ENCODE results near the gene FTSJ3. TPM values are rescaled to one million over a fixed set of nuclear protein-coding genes. Genes with fewer than 3 reads are reported as not detected.

Gene FTSJ3
- total RNA-seq, 1 donor from 2014 or later = 49.9 TPM

DNA sequence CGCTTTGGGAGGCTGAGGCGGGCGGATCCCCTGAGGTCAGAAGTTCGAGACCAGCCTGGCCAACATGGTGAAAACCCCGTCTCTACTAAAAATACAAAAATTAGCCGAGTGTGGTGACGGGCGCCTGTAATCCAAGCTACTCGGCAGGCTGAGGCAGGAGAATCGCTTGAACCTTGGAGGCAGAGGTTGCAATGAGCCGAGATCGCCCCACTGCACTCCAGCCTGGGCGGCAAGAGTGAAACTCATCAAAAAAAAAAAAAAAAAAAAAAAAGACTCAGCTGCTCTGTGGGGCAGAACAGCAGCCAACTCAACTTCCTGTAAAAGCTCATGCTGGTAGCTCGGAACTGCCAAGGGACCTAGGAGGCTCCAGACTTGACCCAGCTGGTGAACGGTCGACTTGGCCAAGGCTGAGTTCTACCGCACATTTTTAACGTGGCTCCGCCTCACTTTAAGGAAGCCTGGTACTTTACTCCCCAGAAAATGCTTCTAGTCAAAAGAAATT, 16.0 kb upstream of the FTSJ3 start:
- peak; percentile 70 for DNase-seq (ENCODE audit: low read depth)

DNA sequence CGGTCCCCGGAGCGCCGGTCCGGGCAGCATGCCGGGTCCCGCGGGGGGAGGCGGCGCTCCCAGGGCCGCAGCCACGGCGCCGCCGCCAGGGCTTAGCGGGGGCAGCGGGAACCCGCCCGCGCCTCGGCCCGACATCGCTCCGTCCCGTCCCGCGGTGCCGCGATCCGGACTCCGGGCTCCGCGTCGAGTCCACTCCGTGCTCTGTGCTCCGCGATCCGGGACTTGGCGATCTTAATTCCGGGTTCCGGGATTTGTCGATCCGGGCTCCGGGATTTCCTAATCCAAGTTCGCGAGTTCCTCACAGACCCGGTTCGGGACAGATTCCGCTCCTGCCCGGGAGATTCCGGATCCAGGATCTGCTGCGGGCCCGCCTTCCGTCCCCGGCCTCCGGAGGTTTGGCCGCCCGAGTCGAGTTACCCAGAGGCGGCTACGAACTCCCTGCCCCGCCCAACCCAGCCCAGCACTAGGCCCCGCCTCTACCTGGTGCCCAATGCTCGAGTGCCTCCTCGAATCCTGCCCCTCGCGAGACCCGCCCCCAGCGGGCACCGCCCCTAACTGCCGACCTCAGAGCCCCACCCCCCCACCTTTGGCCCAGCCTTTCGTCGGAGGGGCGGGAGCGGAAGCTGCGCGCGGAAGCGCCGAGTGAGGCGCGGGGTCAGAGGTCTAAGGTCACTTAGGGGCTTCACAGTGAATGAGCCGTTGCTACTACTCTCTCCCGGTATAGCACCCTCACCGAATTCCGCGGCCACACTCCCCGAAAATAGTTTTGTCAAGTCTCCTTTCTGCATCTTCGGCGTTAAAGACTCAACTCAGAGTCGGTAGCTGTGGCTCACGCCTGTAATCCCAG, 15.3 kb upstream of the FTSJ3 start, which contains the start of gene SMARCD2:
SMARCD2 (minus strand) TSS at position 146 of the 847 bp plus-strand sequence; CDS start at position 135, 11 bp downstream.
- peak; percentile 99 for DNase-seq (ENCODE audit: low read depth)

DNA sequence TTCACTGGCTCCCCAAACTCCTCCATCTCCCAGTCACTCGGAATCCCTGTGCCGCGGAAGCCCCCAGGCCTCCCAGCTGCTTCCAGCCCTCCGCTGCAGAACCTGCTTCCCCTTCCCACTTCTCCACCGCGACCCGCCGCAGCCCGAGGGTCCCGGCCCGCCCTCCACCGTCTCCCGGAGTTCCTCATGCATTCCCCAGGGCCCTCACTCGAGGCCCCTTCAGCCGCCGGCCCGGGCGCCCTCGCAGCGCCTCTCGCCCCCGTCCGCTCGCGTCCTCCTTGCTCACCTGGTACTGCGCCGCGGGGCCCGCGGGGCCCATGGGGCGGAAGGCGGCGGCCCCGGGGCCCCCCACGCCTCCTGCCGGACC, 14.7 kb upstream of the FTSJ3 start:
- no peak for DNase-seq (ENCODE audit: low read depth)

DNA sequence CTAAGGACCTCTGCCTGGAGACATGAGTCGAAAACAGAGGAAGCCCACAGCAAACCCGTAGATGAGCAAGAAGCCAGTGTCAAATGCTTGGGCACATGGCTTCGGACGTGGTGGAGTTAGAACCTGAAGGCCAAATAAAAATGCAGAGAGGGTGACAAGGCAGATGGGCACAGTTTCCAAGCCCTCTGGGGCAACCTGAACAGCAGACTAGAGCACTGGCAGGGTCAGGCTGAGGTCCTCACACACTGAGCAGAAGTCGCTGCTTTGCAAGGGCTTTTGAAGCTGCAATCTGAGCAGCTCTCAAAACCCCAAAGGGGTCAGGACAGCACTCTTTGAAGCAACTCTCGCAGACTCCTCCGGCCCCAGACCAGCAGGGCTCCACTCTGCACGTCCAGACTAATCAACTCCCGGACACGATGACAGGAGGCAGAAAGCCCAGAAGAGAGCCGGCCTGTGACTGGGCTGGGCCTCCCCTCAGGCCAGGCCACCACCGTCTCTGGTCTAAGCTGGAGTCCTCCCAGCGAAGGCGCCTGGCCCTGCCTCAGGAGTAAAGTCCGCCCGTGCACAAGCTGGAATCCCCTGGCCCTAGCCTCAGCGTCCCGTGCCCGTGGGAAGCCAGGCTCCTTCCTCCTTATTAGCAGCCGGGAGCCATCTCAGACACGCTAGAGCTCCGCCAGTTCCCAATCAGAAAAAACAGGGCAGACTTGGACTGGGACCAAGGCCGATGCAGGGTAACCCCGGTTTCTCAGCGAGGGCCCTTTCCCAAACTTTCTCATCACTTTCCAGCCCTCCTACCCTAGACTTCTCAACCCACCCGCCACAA, 14.1 kb upstream of the FTSJ3 start:
- peak; percentile 61 for DNase-seq (ENCODE audit: low read depth)

DNA sequence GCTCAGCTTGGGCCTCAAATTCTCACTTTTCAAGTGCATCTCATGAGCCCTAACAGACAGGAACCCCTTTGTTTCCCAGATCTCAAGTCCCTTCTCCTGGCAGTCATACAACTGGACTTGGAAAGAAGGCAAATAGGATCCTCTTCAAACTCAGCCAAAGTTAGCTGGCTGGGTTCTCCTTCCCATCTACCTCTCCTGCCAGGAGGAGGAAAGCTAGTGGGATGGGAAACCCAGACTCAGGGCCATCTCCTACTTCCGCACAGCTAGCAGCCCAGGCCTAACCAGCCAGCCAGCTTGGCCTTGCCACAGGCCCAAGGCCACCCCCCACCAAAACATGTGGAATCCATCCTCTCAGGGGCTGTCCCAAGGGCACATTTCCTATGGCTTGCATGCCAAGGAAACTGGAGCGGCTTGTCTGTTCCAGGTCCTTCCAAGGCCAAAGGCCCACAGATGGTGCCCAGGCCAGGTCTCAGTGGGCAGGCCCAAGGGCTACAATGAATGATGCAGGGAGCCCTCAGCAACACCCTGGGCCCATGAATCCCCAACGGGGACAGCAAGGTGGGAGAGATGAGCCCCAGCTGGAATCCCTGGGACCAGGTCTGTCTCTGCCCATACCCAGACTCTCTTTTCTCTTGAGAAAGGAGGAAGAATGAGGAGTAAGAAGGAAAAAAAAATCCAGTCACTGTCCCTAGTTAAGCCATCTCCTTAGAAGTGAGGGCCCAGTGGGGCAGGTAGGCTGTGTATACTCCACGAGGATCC, 13.3 kb upstream of the FTSJ3 start:
- DNase-seq (ENCODE audit: low read depth) = peak; percentile 7

DNA sequence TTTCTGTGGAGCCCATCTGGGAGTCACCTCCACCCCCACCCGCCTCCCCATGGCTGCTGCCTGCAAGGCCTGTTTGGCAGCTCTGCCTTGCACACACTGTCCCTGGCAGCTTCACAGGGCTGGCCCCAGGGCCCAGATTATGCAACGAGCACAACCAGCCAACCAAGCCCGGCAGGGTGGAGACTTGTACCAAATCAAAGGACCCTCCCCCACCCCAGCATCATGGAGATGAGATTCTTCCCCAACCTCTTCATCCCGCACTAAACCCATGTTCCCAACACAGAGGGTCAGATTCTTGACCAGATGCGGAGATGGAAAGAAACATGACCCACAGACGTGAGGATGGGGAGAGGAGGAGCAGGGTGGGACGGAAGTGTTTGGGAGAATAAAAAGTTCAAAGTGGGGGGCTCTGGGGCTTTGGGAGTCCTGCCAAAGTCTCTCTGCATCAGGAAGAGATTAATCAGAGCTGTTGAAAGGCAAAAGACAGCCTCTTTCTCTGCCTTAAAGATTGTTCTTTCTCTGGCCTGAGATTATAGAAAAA, 11.2 kb upstream of the FTSJ3 start:
- no peak for DNase-seq (ENCODE audit: low read depth)

DNA sequence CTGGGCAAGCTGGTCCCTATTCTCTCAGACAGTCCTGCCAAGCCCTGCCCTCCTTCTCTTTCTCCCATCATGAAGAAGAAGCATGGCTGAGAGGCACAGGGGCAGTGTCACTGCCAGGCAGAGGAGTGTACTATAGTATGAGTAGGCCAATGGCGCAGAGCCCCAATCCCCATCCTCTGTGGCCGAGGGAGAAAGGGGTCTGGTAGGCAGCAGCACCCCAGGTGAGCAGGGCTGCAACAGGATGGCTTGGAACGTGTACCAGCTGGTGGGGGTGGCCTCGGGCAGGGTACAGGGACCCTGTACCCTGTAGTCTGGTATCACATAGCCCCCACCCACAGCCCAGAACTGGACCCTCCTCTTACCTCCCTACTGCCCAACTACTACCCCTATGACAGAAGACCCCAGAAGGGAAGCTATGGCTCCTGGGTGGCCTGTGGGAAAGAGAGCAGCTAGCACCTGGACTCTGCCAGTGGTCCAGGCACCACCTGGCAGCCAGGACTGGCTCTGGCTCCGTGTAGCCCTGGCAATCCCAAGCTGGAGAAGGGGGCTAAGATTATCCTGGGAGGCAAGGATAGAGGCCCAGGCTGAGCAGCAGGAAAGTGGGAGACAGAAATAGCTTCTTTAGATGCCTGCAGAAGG, 10.6 kb upstream of the FTSJ3 start:
- DNase-seq (ENCODE audit: low read depth) = no peak

DNA sequence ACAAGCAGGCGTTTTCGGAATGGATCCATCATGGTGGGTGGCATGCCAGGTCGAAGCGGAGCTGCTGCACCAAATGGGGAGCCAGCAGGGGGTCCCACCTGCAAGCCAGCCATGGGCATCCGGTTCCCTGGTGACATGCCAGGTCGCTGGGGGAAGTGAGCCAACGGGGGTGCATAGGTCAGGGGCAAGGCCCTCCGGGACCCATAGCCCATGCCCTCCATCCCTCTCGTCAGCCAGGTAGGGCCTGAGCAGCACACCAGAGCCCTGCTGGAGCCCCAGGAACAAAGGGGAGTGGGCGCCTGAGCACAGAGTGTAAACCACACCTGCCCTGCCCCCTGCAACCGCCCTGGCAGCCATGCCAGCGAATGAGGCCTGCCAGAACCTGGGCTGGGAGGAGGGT, 10.0 kb upstream of the FTSJ3 start:
- no peak for DNase-seq (ENCODE audit: low read depth)

DNA sequence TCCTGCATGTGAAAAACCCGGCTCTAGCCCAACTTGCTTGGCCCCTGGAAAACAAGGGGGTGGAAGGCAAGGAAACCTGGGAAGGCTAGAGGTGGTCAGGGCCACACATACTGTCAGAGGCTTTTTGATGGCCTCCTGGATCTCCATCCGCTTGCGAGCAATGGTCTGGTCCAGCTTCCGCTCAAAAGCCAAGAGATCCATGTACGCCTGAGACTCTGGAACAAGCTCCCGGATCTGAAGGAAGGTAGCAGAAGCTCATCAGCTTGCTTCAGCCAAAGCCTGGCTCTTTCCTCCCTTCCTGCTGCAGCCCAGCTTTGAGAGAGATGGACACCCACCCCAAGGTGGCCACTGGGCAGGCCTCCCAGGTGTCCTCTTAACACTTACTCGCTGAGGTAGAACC, 9.3 kb upstream of the FTSJ3 start:
- no peak for DNase-seq (ENCODE audit: low read depth)

DNA sequence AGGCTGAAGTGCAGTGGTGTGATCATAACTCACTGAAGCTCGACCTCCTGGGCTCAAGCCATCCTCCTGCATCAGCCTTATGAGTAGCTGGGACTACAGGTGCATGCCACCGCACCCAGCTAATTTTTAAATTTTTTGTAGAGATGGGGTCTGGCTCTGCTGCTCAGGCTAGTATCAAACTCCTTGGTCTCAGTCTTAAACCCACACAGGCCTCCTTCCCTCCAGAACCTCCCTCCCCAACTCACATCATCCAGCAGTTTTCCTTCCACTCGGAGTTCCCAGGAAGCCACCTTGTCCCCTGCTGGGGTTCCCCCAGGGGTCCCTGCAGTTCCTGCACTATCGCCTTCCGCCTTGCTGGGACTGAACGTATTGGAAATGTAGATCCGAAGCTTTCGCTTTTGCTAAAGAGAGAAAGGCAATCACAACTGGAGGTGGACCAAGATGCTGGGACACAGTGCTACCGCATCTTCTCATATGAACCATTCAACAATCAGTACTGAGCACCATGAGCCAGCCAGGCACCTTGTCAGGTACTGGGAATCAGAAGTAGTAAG, 7.8 kb upstream of the FTSJ3 start:
- DNase-seq (ENCODE audit: low read depth) = no peak

DNA sequence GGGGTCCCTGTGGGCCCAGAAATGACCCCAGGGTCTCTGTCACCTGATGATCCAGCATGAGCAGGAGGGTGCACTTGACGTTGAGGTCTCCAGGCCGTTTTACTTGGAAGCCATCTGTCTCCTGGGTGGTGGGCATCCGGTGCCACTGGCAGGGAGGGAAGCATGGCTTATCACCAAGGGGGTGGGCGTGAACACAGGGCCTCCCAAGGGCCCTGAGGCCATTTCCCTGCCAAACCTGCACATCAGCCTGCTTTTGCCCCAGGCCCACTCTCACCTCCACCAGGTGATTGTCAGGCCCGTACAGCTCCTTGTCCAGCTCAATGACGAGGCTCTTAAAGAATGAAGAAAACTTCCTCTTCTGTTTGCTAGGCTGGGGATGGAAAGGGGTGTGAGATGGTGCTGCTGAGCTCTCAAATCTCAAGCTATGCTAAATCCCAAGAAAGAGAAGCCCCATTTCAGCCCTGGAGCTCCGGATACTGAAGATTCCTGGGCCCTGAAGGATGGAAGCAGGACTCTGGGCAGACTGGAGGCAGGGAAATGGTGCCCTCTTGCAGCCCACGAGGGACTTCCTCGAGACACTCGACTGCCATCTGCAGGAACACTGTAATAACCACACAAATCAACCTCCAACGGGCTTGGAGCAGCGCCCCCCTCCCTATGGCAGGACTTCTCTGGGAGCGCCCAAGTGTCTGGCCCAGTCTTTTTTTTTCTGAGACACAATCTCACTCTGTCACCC, 7.1 kb upstream of the FTSJ3 start:
- peak; percentile 86 for DNase-seq (ENCODE audit: low read depth)

DNA sequence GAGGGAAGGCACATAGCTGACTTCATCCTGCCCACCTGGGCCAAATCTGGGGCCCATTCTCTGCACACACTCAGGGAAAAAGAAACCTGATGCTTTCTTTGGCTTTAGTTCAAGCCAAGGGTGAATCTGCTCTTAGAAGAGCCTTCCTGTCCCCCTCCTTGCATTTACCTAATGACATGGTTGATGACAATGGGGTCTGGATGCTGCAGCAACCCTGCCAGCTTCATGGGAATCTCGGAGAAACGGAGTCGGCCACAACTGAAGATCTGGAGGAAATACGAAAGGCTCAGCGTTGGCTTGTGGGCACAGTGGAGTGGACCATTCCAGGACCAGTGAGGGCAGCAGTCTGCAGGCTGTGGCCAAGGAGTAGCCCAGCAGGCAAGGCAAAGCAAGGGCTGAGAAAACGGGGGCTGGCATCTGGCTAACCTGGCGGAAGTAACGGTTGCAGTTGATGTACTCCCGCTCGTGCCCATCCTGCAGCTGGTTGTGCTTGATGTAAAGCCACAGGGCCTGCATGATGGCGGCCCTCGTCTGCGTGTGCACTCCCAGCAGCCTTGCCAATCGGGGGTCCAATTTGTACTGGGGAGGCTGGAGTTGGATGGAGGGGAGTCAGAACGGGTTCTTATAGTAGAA, 6.4 kb upstream of the FTSJ3 start:
- DNase-seq (ENCODE audit: low read depth) = no peak

DNA sequence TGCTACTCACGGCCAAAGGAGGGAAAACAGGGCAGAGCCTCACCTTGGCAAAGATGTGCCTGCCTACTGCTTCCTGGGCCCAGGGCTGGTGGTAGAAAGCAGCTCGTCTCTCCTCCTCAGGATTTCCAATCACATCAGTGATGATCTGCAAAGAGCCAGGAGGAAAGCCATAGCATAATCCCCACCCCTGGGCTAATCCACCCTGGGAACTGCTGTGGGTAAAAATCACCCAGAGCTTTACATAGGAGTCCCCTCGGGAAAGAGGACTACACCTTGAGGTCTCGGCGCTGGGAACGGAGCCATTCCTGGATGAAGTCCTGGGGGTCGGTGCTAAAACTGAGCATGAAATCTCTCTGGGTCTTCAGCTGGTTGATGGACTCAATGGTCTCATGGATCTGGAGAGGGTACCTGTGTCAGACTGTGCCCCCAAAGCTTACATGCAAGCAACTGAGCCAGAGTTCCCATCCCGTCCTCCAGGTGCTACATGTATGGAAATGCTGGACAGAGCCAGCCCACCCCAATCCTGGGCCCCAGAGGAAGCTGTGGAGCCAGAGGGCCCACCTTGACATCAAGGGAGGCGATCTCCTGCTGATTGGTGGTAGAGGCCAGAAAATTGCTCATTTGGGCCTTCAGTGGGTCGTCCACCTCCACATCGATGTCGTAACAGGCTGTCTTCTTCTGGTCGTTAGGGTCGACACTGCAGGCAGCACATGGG, 5.7 kb upstream of the FTSJ3 start:
- DNase-seq (ENCODE audit: low read depth) = no peak

DNA sequence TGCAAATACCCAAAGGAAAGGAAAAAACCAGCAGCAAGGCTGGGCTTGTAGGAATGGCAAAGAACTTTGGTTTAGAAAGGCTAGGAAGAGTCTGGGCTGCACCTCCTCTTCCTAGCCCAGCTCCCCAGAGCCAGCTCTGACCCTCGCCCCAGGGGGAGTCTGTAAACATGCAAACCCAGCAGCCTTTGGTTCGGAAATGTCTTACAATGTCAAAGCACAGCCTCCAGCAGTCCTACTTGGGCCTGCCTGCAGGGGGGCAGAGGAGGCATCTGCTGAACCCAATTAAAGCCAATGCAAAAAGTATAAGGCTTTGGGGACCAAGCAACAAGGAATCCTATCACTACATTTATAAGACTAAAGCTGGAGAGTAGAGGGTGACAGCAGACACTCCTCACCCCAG, 5.0 kb upstream of the FTSJ3 start:
- no peak for DNase-seq (ENCODE audit: low read depth)

DNA sequence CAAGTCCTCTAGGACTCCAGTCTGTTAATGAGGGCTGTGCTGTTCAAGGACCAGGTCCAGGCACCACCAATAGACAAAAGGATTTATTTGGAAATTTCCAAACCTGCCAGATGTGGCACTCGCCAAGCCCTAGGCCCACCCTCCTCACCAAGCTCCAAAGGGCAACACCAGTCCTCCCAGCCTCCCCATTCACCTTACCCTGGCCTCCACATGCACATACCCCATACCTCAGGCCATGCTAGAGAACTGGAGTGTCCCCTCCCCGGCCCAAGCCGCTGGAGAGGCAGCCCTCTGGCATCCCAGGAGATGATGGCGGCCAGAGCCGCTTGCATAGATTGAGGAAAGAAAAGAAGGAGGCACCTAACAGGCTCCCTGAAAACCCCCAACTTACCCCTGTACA, 4.6 kb upstream of the FTSJ3 start:
- DNase-seq (ENCODE audit: low read depth) = no peak

DNA sequence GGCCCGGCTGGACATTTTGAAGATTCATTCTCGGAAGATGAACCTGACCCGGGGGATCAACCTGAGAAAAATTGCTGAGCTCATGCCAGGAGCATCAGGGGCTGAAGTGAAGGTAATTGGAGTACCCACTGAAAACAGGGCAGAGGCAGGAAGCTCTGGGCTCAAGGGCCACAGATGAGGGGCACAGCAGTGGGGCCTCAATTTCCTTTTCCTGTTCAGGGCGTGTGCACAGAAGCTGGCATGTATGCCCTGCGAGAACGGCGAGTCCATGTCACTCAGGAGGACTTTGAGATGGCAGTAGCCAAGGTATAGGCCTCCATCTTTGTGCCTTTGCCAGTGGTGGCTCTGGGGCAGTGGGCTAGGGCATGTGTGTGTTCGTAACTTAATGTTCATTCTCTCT, 4.0 kb upstream of the FTSJ3 start:
- no peak for DNase-seq (ENCODE audit: low read depth)

DNA sequence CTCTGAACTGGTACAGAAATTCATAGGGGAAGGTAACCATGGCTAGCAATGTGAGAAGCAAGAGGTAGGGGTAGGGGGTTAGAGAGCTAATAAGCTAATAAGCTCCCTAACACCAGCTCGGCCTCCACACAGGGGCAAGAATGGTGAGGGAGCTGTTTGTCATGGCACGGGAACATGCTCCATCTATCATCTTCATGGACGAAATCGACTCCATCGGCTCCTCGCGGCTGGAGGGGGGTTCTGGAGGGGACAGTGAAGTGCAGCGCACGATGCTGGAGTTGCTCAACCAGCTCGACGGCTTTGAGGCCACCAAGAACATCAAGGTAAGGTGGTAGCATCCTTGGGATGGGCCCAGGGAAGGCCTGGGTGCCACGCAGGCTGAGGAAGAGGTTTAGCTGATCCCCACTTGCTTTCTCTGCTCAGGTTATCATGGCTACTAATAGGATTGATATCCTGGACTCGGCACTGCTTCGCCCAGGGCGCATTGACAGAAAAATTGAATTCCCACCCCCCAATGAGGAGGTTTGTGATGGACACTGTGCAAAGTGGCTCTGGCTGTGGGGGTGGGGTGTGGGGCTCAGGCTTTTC, 3.5 kb upstream of the FTSJ3 start:
- no peak for DNase-seq (ENCODE audit: low read depth)

DNA sequence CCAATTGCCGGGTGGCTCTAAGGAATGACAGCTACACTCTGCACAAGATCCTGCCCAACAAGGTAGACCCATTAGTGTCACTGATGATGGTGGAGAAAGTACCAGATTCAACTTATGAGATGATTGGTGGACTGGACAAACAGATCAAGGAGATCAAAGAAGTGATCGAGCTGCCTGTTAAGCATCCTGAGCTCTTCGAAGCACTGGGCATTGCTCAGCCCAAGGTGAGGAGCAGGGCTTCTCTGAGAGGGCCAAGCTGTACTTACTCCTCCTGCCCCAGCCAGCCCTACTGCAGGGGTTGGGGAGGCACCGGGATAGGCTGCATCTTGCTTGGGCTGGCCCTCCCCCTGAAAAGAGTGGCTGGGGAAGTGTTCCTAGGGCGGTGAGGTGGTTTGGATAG, 2.8 kb upstream of the FTSJ3 start:
- DNase-seq (ENCODE audit: low read depth) = no peak
